HG02588 (cell line): ENCODE data around the gene WDR83.
"Not testable (repeated sequence)": the region's sequence is repeated elsewhere in the genome, so short reads cannot be mapped to it uniquely, and the experiment has no call there.

ENCODE experiments used
- ATAC-seq: cut with Tn5 transposase; IDR thresholded peaks from one replicate; pipeline ENCODE4 v1.9.1; 2021; ENCODE audit warnings: mild to moderate bottlenecking, moderate library complexity; ENCODE audit not compliant: unreplicated experiment

Gene WDR83

DNA sequence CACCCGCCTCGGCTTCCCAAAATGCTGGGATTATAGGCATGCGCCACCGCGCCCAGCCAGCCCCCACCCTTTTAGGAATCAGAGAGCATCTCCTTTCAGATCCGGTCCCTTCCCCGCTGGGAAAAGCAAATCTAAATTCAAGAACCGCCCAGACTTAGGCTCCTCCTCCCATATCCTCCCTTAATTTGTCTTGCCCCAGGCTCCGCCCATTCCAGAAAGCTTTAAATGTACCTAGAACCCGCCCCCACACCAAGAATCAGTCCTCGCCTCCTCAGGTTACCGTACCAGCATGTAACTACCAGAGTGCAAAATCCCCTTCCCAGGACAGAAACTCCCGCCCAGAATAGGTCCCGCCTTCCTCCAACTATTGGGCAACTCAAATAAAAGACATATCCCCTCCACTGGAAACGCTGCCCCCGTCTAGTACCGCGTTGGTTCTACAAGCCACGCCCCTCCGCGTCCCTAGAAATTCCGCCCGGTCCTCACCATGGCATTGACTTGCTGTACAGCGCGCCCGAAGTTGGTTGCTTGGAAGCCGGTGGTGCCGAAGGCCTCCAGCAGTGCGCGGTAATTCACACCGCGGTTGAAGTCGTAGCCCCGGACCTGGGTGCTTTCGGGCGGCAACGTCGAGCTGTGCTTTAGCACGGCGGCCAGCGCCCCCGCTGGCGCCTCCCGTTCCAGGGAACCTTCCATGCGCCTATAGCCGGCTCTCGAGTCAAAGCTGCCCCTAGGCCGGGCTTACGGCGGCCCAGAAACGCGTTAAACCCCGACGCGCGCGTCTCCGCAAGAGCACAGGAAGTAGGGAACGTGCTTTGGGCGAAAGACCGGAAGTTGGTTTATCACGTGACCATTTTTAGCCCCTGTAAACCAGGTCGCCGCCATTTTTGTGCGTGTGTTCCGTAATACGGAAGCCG is 14.7 kb downstream of the WDR83 start, which contains the start of gene DHPS:
Gene DHPS (minus strand): TSS at position 807 of the 914 bp plus-strand sequence. CDS start 114 bp downstream, at position 693.
- peak; percentile 59 for ATAC-seq

DNA sequence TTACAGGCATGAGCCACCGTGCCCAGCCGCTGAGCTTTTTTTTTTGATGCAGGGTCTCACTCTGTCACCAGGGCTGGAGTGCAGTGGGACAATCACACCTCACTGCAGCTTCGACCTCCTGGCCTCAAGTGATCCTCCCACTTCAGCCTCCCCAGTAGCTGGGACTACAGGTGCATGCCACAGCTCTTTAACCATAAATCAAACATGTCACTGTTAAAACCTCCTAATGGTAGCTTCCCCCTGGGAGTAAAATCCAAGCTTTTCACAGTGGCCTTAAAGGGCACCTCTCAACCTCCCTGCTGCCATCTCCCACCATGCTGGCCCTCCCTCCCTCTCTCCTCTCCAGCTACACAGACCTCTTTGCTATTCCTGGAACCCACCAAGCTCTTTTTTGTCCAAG is 19.2 kb downstream of the WDR83 start:
- ATAC-seq, result no peak

DNA sequence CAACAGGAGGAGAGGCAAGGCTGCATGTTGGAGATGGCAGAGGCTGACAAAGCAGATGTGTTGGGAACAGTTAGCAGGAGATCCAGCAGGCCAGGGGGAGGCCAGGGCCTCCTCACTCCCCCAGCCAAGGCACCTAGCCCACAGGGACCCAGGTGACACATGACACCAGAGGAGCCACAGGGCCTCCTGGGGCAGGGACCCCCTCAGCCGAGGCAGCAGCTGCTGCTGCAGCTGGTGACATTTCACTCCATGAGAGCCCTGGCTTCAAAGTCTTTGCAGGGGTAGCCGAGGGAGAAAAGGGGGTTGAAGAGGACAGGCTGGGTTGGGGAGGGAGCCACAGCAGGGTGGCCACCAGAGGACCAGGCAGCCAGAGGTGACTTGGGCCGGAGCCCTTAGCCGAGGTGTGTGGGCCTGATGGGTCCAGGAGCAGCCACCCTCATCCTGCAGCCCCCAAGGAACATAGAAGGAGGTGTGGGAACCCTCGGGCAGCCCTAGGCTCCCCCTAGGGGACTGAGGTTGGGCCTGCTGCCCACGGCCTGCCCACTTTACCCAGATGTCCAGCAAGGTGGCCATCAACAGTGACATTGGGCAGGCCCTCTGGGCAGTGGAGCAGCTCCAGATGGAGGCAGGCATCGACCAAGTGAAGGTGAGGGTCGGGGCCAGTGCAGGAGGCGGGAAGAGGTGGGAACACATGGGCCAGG is 21.0 kb downstream of the WDR83 start, which contains the start of gene GNG14:
Gene GNG14 (plus strand): TSS at position 503 of the 701 bp plus-strand sequence. CDS start 51 bp downstream, at position 554.
- ATAC-seq, result no peak

DNA sequence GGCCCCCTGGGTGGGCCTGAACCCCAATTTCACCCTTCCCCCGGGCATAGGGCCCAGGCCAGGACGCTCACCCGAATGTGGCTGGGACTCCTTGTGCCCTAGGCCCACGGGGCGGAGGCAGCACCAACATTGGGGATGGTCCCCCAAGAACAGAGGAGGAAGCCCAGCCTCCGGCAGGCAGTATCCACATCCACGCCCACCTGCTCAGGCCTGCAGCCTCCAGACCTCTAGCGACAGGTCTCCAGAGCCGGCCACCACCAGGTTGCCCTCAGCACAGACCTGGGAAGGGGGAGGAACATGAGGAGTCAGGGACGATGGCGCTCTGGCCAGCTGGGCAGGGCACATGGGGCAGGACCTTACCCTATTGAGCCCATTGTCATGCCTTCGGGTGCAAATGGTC is 22.4 kb downstream of the WDR83 start:
- no peak for ATAC-seq

DNA sequence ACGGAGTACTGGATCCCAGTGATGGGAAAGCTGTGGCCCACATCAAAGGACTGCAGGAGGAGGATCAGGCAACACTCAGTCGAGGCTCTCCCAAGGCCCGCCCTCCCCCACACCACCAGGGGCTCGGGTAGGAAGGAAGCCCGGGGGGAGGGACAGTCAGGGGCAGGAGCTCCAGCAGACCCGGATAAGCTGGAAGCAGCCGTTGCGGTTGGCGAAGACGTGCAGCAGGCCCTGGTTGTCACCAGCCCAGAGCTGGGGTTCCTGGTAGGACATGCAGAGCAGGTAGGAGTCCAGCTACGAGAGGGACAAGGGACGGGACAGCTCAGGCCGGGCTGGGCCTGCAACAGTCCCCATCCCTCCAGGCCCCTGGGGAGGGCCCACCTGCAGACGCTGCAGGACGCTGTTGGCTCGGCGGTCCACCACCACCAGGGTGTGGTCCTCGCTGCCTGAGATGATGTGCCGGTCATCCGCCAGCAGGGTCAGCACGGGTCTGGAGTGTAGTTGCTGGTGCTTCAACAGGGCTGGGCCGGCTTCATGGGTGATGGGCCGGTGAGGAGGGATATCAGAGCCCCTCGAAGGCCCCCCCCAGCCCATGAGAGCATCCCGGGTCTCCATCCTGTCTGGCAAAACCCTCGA is 23.1 kb downstream of the WDR83 start:
- ATAC-seq, result no peak

DNA sequence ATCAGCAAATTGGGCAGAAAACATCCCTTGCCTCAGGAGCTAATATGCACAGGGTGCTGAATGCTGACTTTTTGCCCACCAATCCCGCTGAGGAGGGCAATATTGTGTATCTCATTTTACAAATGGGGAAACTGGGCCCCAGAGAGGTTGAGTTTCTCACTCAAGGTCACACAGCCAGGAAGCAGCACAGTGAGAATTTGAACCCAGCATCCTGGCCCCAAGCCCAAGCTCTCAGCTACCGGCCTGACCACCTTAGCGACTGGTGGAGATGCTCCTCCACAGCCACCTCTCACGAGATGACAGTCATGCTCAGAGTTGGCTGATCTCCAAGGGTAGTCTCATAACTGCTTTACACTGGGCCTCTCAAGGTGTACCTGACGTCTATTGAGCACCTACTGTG is 26.4 kb downstream of the WDR83 start:
- no peak for ATAC-seq

DNA sequence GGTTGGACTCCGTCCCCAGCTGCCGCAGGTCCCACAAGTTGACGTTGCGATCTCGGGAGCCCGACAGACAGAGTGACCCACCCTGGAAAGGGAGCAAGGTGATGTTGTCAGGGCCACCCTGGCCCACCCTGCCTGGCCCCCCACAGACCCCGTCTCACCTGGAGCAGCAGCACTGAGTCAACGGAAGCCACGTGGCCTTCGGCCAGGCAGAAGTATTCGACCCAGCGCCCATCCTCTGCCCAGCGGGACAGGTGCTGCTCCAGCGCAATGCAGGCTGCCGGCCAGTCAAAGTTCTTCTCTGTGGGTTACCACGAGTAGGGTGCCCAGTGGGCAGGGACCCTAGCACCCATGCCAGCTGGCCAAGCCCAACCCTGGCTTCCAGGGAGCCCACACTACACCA is 28.0 kb downstream of the WDR83 start:
- ATAC-seq, result no peak

DNA sequence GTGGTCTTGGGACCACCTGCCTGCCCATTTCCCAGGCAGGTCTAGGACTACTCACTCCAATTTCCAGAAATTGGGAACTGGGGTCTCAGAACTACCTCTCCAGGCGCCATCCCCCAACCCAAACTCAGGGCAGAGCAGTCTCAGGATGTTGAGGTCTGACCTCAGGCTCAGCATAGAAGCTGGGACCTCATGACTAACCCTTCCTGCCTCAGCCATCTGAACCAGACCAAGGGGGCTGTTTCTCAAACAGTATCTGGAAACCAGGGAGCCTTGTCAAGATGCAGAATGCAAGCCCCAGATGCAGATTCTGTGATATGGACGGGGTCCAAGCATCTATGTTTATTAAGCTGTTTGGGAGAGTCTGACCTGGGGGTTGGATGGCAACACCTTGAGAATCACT is 28.5 kb downstream of the WDR83 start:
- ATAC-seq, result no peak

DNA sequence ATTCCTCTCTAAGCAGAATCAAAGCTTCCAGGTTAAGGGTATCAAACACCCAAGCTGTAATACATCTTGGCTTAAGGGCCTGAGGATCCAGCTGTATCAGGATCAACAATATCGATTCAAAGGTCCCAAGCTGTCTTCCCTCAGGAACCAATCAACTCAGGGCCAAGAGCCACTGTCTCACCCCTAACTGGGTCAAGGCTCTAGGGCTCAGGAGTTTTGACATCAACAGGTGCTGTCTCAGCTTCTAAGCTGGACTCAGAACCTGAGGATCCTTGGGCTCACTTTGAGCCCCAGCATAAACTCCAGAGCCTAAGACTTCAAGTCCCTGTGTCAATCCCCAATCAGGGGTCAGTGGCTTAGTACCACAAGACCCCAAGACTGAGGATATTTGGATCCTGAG is 28.9 kb downstream of the WDR83 start:
- no peak for ATAC-seq

DNA sequence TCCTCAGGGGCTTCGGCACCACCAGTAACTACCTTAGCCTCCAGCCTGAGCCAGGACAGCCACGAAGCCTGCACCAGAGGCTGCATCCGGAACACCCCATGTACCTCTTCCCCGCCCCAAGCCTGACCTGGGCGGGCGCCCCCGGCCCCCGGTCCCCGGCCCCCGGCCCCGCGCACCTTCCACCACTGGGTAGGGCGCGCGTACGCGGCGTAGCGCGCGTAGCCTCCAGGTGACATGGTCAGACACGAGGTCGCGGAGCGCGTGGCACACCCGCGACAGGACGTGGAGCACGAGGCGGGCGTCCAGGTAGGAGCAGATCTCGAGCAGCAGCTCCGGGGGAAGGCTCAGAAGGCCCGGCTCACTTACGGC is 29.4 kb downstream of the WDR83 start:
- peak; percentile 18 for ATAC-seq

DNA sequence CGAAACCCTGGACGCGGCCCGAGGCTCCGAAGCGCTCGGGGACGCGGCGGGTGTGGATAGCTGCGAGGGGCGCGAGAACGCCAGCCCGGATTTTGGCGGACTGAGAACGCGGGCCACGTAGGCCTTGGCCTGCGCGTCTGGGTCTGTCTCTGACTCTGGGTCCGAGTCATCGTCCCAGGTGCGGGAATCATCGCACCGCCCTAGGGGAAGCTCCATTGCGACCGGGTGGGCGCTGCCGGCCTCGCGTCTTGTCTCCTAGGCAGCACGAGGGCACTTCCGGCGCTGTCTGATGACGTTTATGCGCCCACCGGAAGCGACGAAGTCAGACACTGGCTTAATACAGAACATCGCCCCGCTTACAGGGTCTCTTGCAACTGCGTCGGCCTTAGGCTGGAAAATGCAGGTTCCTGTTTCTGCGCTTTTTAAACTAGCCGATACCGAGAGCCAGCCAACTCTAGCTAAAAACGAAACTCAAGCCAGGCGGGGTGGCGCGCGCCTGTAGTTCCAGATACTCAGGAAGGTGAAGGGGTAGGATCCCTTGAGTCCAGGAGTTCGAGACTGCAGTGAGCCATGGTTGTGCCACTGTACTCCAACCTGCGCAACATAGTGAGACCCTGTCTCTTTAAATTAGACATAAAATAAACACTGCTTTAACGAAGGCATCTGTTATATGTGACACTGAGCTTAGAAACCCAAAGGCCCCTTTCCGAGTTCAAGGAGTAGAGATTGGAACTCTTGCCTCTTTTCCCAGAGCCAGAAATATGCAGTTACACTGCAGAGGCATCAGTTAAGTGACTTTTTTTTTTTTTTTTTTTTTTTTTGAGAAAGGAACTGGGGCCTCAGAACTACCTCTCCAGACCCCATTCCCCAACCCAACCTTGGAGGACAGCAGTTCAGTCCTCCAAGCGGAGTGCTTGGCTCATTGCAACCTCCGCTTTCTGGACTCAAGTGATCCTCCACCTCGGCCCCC is 30.0 kb downstream of the WDR83 start, which contains the start of gene FBXW9:
Gene FBXW9 (minus strand): TSS at position 266 of the 970 bp plus-strand sequence. CDS start 50 bp downstream, at position 216.
- ATAC-seq, result peak; percentile 63

DNA sequence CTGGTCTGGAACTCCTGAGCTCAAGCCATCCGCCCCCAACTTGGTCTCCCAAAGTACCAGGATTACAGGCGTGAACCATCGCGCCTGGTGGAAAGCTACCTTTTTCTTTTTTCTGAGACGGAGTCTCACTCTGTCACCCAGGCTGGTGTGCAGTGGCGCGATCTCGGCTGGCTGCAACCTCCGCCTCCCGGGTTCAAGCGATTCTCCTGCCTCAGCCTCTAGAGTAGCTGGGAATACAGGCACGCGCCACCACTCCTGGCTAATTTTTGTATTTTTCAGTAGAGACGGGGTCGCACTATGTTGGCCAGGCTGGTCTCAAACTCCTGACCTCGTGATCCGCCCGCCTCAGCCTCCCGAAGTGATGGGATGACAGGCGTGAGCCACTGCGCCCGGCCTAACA is 30.8 kb downstream of the WDR83 start:
- ATAC-seq, result not testable (repeated sequence)

DNA sequence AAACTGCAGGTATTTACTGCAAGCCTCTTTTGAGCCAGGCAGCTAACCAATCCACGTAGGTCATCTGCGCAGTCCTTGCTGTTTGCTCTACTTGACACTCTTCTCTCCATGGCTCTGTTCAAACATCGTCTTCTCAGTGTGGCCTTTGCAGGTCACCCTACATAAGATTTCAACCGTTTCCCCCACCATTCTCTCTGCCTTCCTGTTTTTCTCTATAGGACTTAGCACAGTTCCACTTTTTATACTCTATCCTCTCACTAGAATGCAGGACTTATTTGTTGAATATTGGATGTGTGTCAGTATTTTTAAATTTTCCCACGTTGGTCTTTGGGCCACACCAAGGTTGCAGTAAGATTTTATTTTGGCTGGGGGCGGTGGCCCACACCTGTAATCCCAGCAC is 31.5 kb downstream of the WDR83 start:
- ATAC-seq, result no peak

DNA sequence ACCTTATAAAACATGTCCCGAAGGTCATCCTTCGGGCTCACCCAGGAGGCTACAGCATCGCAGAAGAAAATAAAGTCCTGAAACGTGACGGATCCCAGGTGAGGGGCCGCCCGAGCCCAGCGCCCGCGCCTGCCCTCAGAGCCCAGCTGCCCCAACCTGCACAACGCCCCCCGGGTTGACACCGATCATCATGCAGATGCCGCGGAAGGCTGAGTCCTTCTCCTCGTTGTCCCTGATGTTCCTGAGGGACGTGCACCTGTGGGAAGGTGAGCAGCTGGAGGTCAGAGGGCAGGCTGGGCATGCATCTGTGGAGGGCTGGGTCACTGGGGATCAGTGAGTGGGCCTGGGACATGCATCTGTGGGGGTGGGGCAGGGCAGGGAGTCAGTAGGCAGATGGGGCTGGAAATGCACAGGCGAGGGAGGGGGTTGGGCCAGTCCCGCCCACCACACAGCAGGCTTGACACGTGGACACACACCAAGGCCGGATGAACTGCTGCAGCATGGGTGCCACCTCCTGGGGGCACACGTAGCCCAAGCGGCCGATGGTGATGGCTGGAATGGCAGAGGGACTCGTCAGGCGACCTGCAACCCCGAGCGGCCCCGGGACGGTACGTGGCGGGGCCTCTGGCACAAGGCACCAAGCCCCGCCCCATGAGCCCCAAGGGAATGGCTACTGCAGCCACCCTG is 35.1 kb downstream of the WDR83 start:
- ATAC-seq, result no peak

DNA sequence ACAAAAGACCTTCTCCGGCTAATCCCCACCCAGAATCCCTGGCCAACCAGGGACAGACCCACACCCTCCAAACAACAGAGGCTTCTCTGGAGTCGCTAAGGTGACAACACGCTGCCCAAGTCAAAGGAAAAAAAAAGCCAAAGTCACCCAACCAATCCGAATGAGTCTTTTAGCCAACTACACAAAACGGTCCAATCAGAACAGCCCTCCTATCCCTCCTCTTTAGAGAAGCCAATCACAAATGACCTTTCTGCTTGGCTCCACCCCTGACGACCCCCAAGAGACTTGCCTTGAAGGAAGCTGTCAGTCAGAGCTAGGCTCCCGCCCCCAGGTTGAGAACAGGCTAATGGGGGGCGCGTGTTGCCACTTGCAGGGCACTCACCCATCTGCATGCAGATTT is 36.4 kb downstream of the WDR83 start:
- ATAC-seq, result no peak

DNA sequence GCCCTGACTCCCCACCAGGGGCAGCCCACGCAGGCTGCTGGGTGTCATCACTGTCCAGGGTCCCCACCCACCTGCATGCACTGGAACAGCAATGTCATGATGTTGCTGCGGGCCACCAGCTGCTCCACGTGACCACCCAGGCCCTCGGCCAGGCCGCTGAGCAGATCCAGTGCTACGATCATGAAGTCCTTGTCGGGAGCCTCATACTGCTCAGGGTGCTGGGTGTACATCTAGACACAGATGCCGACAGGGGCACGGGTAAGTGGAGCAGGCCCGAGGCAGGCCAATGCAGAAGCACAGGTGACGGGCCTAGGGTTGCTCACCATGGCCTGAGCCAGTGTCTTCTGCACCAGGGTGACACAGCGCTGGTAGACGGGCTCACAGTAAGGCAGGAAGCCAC is 38.6 kb downstream of the WDR83 start:
- no peak for ATAC-seq

DNA sequence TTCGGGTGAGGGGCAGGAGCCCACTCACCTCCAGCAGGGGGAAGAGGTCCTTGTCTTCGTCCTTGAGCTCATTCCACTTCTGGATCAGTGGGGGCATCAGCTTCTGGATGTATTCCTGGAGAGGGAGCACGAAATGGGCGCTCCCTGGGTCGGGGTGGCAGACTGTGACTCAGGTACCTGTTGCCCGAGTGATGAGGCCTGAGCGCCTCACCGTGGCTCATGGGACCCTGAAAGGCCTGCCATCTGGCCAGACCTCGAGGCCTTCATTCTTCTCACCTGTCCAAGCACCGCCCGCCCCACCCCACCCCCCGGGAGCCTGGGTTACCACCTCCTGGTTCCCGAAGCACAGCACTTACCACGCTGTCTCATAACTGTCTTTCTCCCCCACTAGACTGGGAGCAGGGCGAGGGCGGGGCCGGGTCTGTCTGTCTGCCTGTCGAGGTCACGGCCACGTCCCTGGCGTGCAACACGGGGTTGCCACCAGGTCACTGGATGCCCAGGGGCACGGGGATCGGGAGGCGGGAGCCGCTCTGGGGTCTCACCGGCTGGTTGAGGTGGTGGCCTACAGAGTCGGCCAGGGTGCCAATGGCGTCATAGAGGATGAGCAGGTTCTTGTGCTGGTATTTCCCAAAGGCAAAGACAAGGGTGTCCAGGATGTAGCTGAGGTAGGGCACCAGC is 39.2 kb downstream of the WDR83 start:
- ATAC-seq, result no peak

DNA sequence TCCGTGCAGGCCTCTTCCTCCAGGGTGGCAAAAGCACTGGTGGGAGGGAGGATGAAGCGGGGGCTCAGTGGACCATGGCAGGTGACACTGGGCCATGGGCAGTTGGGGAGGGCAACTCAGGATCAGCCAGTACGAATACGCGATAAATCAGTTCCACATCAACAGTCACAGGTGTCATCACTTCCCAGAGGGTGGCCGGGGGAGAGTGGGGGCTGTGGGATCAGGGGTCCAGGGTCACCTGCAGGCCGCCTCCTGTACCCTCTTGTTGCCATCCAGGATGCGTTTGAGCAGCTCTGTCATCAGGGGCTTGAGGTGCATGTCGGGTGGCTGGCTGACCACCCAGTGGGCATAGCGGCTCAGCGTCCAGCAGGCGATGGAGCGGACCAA is 39.7 kb downstream of the WDR83 start:
- no peak for ATAC-seq

DNA sequence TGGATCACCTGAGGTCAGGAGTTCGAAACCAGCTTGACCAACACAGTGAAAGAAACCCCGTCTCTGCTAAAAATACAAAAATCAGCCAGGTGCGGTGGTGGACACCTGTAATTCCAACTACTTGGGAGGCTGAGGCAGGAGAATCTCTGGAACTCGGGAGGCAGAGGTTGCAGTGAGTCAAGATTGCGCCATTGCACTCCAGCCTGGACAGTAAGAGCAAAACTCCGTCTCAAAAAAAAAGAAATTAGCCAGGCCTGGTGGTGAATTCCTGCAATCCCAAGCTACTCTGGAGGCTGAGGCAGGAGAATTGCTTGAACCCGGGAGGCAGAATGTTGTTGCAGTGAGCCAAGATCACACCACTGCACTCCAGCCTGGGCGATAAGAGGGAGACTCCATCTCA is 42.0 kb downstream of the WDR83 start:
- no peak for ATAC-seq
